Stomach smooth muscle (tissue), 2 donors: ENCODE results near the gene CFAP73.

ENCODE experiments used
- H3K27ac ChIP-seq: one replicate; pipeline ENCODE4 v1.7.0; 2013; ENCODE audit warnings: mild to moderate bottlenecking, low read length, inconsistent platforms
- H3K27me3 ChIP-seq, 2 donors: one replicate each; pipeline ENCODE4 v1.7.0; 2013; ENCODE audit warnings: low read length in 2 of 2; ENCODE audit not compliant: insufficient read depth in 2 of 2, control insufficient read depth in 1 of 2
- H3K36me3 ChIP-seq, 2 donors: one replicate each; pipeline ENCODE4 v1.7.0; 2013; ENCODE audit warnings: low read length in 2 of 2; ENCODE audit not compliant: control insufficient read depth in 2 of 2, insufficient read depth in 2 of 2
- H3K4me1 ChIP-seq: one replicate; pipeline ENCODE4 v1.7.0; 2013; ENCODE audit warnings: low read length; ENCODE audit not compliant: control insufficient read depth, insufficient read depth
- H3K4me3 ChIP-seq, 2 donors: one replicate each; pipeline ENCODE4 v1.7.0; 2013; ENCODE audit warnings: low read length in 2 of 2
- H3K9ac ChIP-seq, 2 donors: one replicate each; pipeline ENCODE4 v1.7.0; 2013; ENCODE audit warnings: low read length in 2 of 2, mild to moderate bottlenecking in 1 of 2
- H3K9me3 ChIP-seq, 2 donors: one replicate each; pipeline ENCODE4 v1.7.0; 2013; ENCODE audit warnings: low read length in 2 of 2; ENCODE audit not compliant: control insufficient read depth in 2 of 2
- donor health status: healthy.
- donor health status: Pancreatic carcinoma.

The CFAP73 gene

GRCh38 chr12:113195598-113195997 is 46.1 kb downstream of the CFAP73 start:
- peaks cover 0 to 11% of the 10 kb centered on the region in 2 donors for H3K36me3 ChIP-seq
- no peaks in the 10 kb centered on the region for H3K9me3 ChIP-seq
- H3K27ac ChIP-seq, result no peak overlapping the region

GRCh38 chr12:113196582-113196981 is 47.1 kb downstream of the CFAP73 start:
- peaks cover 5% of the 10 kb centered on the region for H3K4me1 ChIP-seq
- H3K9me3 ChIP-seq, result no peaks in the 10 kb centered on the region
- H3K27me3 ChIP-seq, result no peaks in the 10 kb centered on the region
- no peak overlapping the region for H3K27ac ChIP-seq
- H3K4me3 ChIP-seq, result no peak overlapping the region
- H3K9ac ChIP-seq, result no peak overlapping the region
- peaks cover 0 to 6% of the 10 kb centered on the region in 2 donors for H3K36me3 ChIP-seq

More at GRCh38 chr12:113195598-113195997, 46.1 kb downstream of the CFAP73 start:
- H3K9ac ChIP-seq, result no peak overlapping the region
- no peak overlapping the region for H3K4me3 ChIP-seq
- H3K4me1 ChIP-seq, result peaks cover 5% of the 10 kb centered on the region
- no peaks in the 10 kb centered on the region for H3K27me3 ChIP-seq

GRCh38 chr12:113196990-113197389 is 47.5 kb downstream of the CFAP73 start:
- H3K27ac ChIP-seq, result no peak overlapping the region
- H3K9me3 ChIP-seq, result no peaks in the 10 kb centered on the region
- peaks cover 0 to 2% of the 10 kb centered on the region in 2 donors for H3K36me3 ChIP-seq
- H3K27me3 ChIP-seq, result no peaks in the 10 kb centered on the region
- H3K4me1 ChIP-seq, result peaks cover 5% of the 10 kb centered on the region
- no peak overlapping the region for H3K4me3 ChIP-seq
- no peak overlapping the region for H3K9ac ChIP-seq

- H3K36me3 ChIP-seq, result no peaks in the 10 kb centered on the region
- H3K4me1 ChIP-seq, result peaks cover 5% of the 10 kb centered on the region
- H3K9ac ChIP-seq, result no peak overlapping the region
- no peak overlapping the region for H3K4me3 ChIP-seq
- H3K9me3 ChIP-seq, result no peaks in the 10 kb centered on the region
- H3K27ac ChIP-seq, result no peak overlapping the region
- H3K27me3 ChIP-seq, result no peaks in the 10 kb centered on the region
Observed at GRCh38 chr12:113197518-113198077, 48.1 kb downstream of the CFAP73 start.

GRCh38 chr12:113198296-113198695 is 48.8 kb downstream of the CFAP73 start:
- Histone ChIP-seq H3K4me1 (peaks cover 5% of the 10 kb centered on the region), H3K9me3 (no peaks in the 10 kb centered on the region), H3K27me3 (no peaks in the 10 kb centered on the region), H3K36me3 (no peaks in the 10 kb centered on the region), H3K4me3 (no peak overlapping the region), H3K9ac (no peak overlapping the region), H3K27ac (no peak overlapping the region)

GRCh38 chr12:113200021-113200797 is 50.7 kb downstream of the CFAP73 start:
- no peak overlapping the region for H3K4me3 ChIP-seq
- H3K4me1 ChIP-seq, result no peaks in the 10 kb centered on the region
- no peak overlapping the region for H3K27ac ChIP-seq
- H3K9me3 ChIP-seq, result no peaks in the 10 kb centered on the region
- no peak overlapping the region for H3K9ac ChIP-seq
- H3K27me3 ChIP-seq, result no peaks in the 10 kb centered on the region
- no peaks in the 10 kb centered on the region for H3K36me3 ChIP-seq

GRCh38 chr12:113201187-113202177 is 52.0 kb downstream of the CFAP73 start:
- no peaks in the 10 kb centered on the region for H3K4me1 ChIP-seq

GRCh38 chr12:113202300-113203075 is 53.0 kb downstream of the CFAP73 start:
- no peaks in the 10 kb centered on the region for H3K9me3 ChIP-seq
- no peaks in the 10 kb centered on the region for H3K27me3 ChIP-seq
- no peaks in the 10 kb centered on the region for H3K36me3 ChIP-seq
- no peaks in the 10 kb centered on the region for H3K4me1 ChIP-seq
- no peak overlapping the region for H3K27ac ChIP-seq
- H3K9ac ChIP-seq, result no peak overlapping the region
- H3K4me3 ChIP-seq, result no peak overlapping the region

More at GRCh38 chr12:113201187-113202177, 52.0 kb downstream of the CFAP73 start:
- H3K36me3 ChIP-seq, result no peaks in the 10 kb centered on the region
- no peak overlapping the region for H3K4me3 ChIP-seq
- H3K9me3 ChIP-seq, result no peaks in the 10 kb centered on the region
- no peaks in the 10 kb centered on the region for H3K27me3 ChIP-seq
- H3K9ac ChIP-seq, result no peak overlapping the region
- no peak overlapping the region for H3K27ac ChIP-seq

- Histone ChIP-seq H3K36me3 (no peaks in the 10 kb centered on the region), H3K4me1 (no peaks in the 10 kb centered on the region), H3K9ac (no peak overlapping the region), H3K27me3 (no peaks in the 10 kb centered on the region), H3K9me3 (no peaks in the 10 kb centered on the region), H3K27ac (no peak overlapping the region), H3K4me3 (no peak overlapping the region)
Observed at GRCh38 chr12:113203852-113204760, 54.6 kb downstream of the CFAP73 start.
